PC-9 (cell line): Measurements from ENCODE around the gene TANK.

Source experiments
- CTCF ChIP-seq: fragments of 200-600 bp; sonication (generic); conservative IDR thresholded peaks from 2 replicates; pipeline ENCODE4 v1.6.1; 2017; ENCODE audit warnings: mixed run types, antibody characterized with exemption, mild to moderate bottlenecking, moderate library complexity
- EZH2 ChIP-seq: fragments of 200-600 bp; sonication (generic); IDR thresholded peaks from 2 replicates; pipeline ENCODE4 v1.8.0; 2017; ENCODE audit warnings: antibody characterized with exemption, low read depth

DNA sequence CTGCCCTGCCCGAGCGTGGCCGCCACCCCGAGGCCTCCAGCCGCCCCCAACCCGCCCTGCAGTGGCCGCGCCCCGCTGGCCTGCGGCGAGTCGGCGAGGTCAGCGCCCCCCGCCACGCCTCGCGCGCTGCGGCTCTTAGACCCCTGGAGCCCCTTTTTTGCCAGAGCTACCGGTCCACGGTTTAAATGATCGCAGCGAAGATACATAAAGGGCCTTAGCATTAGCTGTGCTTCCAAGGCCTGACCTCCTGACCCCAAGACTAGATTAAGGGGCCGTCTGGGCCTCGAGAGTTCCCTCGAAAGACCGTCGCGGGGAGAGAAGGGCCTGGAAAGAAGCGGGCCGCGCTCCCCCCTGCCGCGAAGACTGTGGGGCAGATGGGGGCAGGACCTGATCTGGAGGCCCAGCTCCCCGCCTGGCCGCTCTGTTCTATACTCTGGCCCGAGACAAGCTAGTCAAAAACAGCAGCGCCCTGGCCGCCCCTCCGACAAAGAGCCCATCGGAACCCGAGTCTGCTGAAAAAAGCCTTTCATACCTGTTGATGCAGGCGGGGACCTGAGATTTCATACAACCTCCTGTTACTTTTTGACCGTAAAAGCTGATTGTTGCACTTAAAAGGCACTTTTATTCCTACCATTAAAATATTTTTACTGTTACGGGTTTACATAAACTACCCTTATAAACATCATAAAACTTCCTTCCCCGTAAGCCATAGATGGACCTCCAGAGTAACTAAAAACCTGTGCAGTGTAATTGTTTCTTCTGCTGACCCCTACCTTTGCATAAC is 79.3 kb downstream of the TANK start:
- no peak for TF ChIP-seq CTCF
- no peak for TF ChIP-seq EZH2
